CD14-positive monocyte (primary cell): ENCODE measurements around the gene C17orf100. TPM values are rescaled to one million over a fixed set of nuclear protein-coding genes. Genes with fewer than 3 reads are reported as not detected.

Experiments used
- DNase-seq, 3 donors: peaks; one replicate each; pipeline ENCODE4 v3.0.0-alpha.2; 2011 to 2022
- H2AFZ ChIP-seq: 2 replicates; pipeline ENCODE4 v1.6.0; 2012; ENCODE audit warnings: mild to moderate bottlenecking, low read depth, low read length, inconsistent platforms; ENCODE audit not compliant: insufficient read depth, poor library complexity, severe bottlenecking
- H3K27ac ChIP-seq, 2 donors: 1 replicate in 1 of 2; 2 replicates in 1 of 2; pipeline ENCODE4 v1.5.1; 2012 to 2013; ENCODE audit warnings: low read length in 2 of 2, control low read depth in 1 of 2, inconsistent platforms in 1 of 2, low read depth in 1 of 2, mild to moderate bottlenecking in 1 of 2
- H3K27me3 ChIP-seq, 2 donors: one replicate each; pipeline versions ENCODE4 v1.6.0 to v1.6.1; 2011 to 2013; ENCODE audit warnings: low read length in 2 of 2; ENCODE audit not compliant: control insufficient read depth in 2 of 2, insufficient read depth in 2 of 2
- H3K36me3 ChIP-seq, 2 donors: replicated peaks in 1 of 2; 1 replicate in 1 of 2; 2 replicates in 1 of 2; pipeline versions ENCODE4 v1.5.1 to v1.6.1; 2012 to 2013; ENCODE audit warnings: low read length in 2 of 2, control low read depth in 1 of 2, inconsistent platforms in 1 of 2, mild to moderate bottlenecking in 1 of 2; ENCODE audit not compliant: insufficient read depth in 2 of 2, control insufficient read depth in 1 of 2
- H3K4me1 ChIP-seq, 2 donors: 1 replicate in 1 of 2; 2 replicates in 1 of 2; pipeline versions ENCODE4 v1.5.1 to v1.6.1; 2012 to 2013; ENCODE audit warnings: low read length in 2 of 2, control low read depth in 1 of 2, inconsistent platforms in 1 of 2, mild to moderate bottlenecking in 1 of 2, moderate library complexity in 1 of 2; ENCODE audit not compliant: insufficient read depth in 2 of 2, control insufficient read depth in 1 of 2
- H3K4me2 ChIP-seq: replicated peaks from 2 replicates; pipeline ENCODE3; 2012; ENCODE audit warnings: low read length, moderate library complexity, mild to moderate bottlenecking; ENCODE audit not compliant: poor library complexity, severe bottlenecking; ENCODE audit errors: extremely low read depth
- H3K4me3 ChIP-seq, 3 experiments: fragments of 200-600 bp in 1 of 3; sonication (generic) in 1 of 3; replicated peaks in 1 of 3; 1 replicate in 2 of 3; 2 replicates in 1 of 3; pipeline ENCODE4 v1.5.1; 2011 to 2013; ENCODE audit warnings: low read length in 3 of 3, mild to moderate bottlenecking in 3 of 3, control low read depth in 2 of 3, low read depth in 2 of 3, inconsistent platforms in 1 of 3, moderate library complexity in 1 of 3
- H3K79me2 ChIP-seq: 2 replicates; pipeline ENCODE4 v1.6.0; 2012; ENCODE audit warnings: mild to moderate bottlenecking, control low read depth, inconsistent platforms, low read length, moderate library complexity; ENCODE audit not compliant: insufficient read depth
- H3K9ac ChIP-seq: 2 replicates; pipeline ENCODE4 v1.6.0; 2017; ENCODE audit warnings: low read length, mild to moderate bottlenecking; ENCODE audit not compliant: insufficient read depth, poor library complexity, severe bottlenecking
- H3K9me3 ChIP-seq, 2 donors: replicated peaks in 1 of 2; 1 replicate in 1 of 2; 2 replicates in 1 of 2; pipeline versions ENCODE4 v1.5.1 to v1.6.1; 2012 to 2013; ENCODE audit warnings: low read length in 2 of 2, control low read depth in 1 of 2; ENCODE audit not compliant: control insufficient read depth in 1 of 2, insufficient read depth in 1 of 2
- H4K20me1 ChIP-seq: 2 replicates; pipeline ENCODE4 v1.6.0; 2012; ENCODE audit warnings: mild to moderate bottlenecking, low read length, control low read depth, moderate library complexity; ENCODE audit not compliant: insufficient read depth
- H3K27ac Mint-ChIP-seq, 7 donors: one replicate each; pipeline ENCODE4 v1.8.0; 2020; ENCODE audit warnings: mild to moderate bottlenecking in 7 of 7, mixed read lengths in 7 of 7, moderate library complexity in 6 of 7, inconsistent platforms in 2 of 7
- H3K27me3 Mint-ChIP-seq, 3 donors: one replicate each; pipeline ENCODE4 v1.8.0; 2021 to 2022; ENCODE audit warnings: low read depth in 3 of 3, mild to moderate bottlenecking in 3 of 3, mixed read lengths in 3 of 3, moderate library complexity in 3 of 3, inconsistent platforms in 1 of 3
- H3K36me3 Mint-ChIP-seq, 2 donors: one replicate each; pipeline ENCODE4 v1.8.0; 2020; ENCODE audit warnings: mixed read lengths in 2 of 2, inconsistent platforms in 1 of 2, mild to moderate bottlenecking in 1 of 2
- H3K4me1 Mint-ChIP-seq: one replicate; pipeline ENCODE4 v1.8.0; 2020; ENCODE audit warnings: mild to moderate bottlenecking, mixed read lengths
- H3K4me3 Mint-ChIP-seq, 2 donors: one replicate each; pipeline ENCODE4 v1.8.0; 2020; ENCODE audit warnings: mild to moderate bottlenecking in 2 of 2, mixed read lengths in 2 of 2, moderate library complexity in 1 of 2
- H3K9me3 Mint-ChIP-seq, 7 donors: one replicate each; pipeline ENCODE4 v1.8.0; 2020 to 2022; ENCODE audit warnings: mixed read lengths in 7 of 7, mild to moderate bottlenecking in 6 of 7, moderate library complexity in 6 of 7, inconsistent platforms in 2 of 7
- CTCF ChIP-seq: fragments of 200-600 bp; IDR thresholded peaks from one replicate; pipeline ENCODE4 v1.8.0; 2022; ENCODE audit warnings: antibody characterized with exemption, mild to moderate bottlenecking
- WGBS: methylation state at CpG from one replicate; pipeline ENCODE4 v1.1.5; 2013; ENCODE audit warnings: missing lambda C conversion rate; ENCODE audit not compliant: insufficient coverage; 5-methylcytosine and 5-hydroxymethylcytosine counted together
- intact Hi-C, 2 donors: fragments of 100-400 bp; cut with micrococcal nuclease; formaldehyde crosslinking; loops; one replicate each; pipeline versions ENCODE4 v1.15.0 to v1.15.1; 2023
- polyA plus RNA-seq, 3 donors: library from polyadenylated mRNA; depleted of rRNA in 1 of 3; unstranded in 2 of 3; stranded (reverse) in 1 of 3; fragments of 300-500 nt in 2 of 3; fragments of >200 nt in 1 of 3; fragmentation: Illumina TruSeq in 2 of 3; gene quantifications; 1 replicate in 2 of 3; 2 replicates in 1 of 3; pipeline ENCODE4 v1.2.3, GENCODE V29; 2012 to 2021

C17orf100 gene
- polyA plus RNA-seq, 3 donors = 0.51 to 1.8 (median 1.2) TPM

DNA sequence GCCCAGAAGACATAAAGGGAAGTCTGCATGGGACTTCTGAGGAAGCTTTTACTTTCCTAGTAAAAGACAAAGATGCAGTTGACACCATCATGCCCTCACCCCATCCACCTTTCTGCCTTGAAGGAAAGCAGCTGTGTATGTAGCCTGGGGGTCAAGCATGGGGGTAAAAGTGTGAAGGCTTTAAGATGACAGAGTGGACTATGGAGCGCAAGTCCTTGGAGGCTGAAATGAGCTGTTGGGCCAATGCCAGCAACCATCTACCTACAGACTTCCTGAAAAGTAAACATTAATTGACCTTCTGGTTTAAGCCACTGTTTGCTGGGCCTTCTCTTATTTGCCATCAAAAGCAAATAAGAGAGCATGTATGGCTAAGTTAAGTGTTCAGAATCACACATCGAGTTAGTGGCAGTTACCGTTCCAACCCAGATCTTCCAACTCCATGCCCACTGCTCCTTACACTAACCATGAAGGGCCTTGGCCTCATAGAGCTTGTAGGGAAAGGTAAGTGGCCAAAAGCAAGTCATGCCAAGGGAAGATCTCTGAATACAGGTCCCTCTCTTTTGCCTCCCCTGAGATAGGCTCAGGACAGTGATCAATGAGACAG, 31.6 kb downstream of the C17orf100 start:
- H3K36me3 ChIP-seq = no peaks in the 10 kb centered on the region
- H3K4me2 ChIP-seq = no peak overlapping the region
- H3K4me1 Mint-ChIP-seq = no peaks in the 10 kb centered on the region
- H3K36me3 Mint-ChIP-seq = no peaks in the 10 kb centered on the region
- TF ChIP-seq CTCF = no peak
- H3K79me2 ChIP-seq = no peaks in the 10 kb centered on the region
- H3K27ac Mint-ChIP-seq = no peak overlapping the region
- H3K27me3 ChIP-seq = peaks cover 7 to 17% of the 10 kb centered on the region in 2 donors
- no peaks in the 10 kb centered on the region for H3K9me3 ChIP-seq
- H3K9me3 Mint-ChIP-seq = no peaks in the 10 kb centered on the region
- H3K9ac ChIP-seq = no peak overlapping the region
- no peak for DNase-seq
- WGBS = no CpG with 5 or more reads among the region's 3 CpGs
- no peak overlapping the region for H2AFZ ChIP-seq
- no peak overlapping the region for H3K4me3 ChIP-seq
- no peaks in the 10 kb centered on the region for H3K4me1 ChIP-seq
- no peak overlapping the region for H3K27ac ChIP-seq
- peaks cover 35 to 60% (median 48%) of the 10 kb centered on the region in 3 donors for H3K27me3 Mint-ChIP-seq
- intact Hi-C loops = no loop called here
- H4K20me1 ChIP-seq = no peaks in the 10 kb centered on the region
- no peak overlapping the region for H3K4me3 Mint-ChIP-seq

- H2AFZ ChIP-seq = no peak overlapping the region
- no peak overlapping the region for H3K4me2 ChIP-seq
- intact Hi-C loops = no loop called here
- no peaks in the 10 kb centered on the region for H3K36me3 ChIP-seq
- DNase-seq = no peak
- H3K4me3 Mint-ChIP-seq = no peak overlapping the region
- no peaks in the 10 kb centered on the region for H4K20me1 ChIP-seq
- H3K9ac ChIP-seq = no peak overlapping the region
- peaks cover under 1 to 10% of the 10 kb centered on the region in 2 donors for H3K27me3 ChIP-seq
- no peaks in the 10 kb centered on the region for H3K9me3 ChIP-seq
- H3K27ac ChIP-seq = no peak overlapping the region
- no peak for TF ChIP-seq CTCF
- H3K36me3 Mint-ChIP-seq = no peaks in the 10 kb centered on the region
- no CpG with 5 or more reads among the region's 3 CpGs for WGBS
- no peaks in the 10 kb centered on the region for H3K4me1 ChIP-seq
- H3K79me2 ChIP-seq = no peaks in the 10 kb centered on the region
- peaks cover 0 to 2% (median 0%) of the 10 kb centered on the region in 7 donors for H3K9me3 Mint-ChIP-seq
- H3K4me3 ChIP-seq = no peak overlapping the region
- peaks cover 28 to 53% (median 41%) of the 10 kb centered on the region in 3 donors for H3K27me3 Mint-ChIP-seq
- H3K4me1 Mint-ChIP-seq = no peaks in the 10 kb centered on the region
- no peak overlapping the region for H3K27ac Mint-ChIP-seq
These were observed 32.3 kb downstream of the C17orf100 start for GRCh38 chr17:6683730-6684459.
